ENCODE data around the gene KIF2C. TPM values are rescaled to one million over a fixed set of nuclear protein-coding genes. Genes with fewer than 3 reads are reported as not detected.

KIF2C gene
- total RNA-seq, 1 donor from 2014 or later = 26.0 TPM

- DNase-seq (ENCODE audit: low read depth, low spot score) = peak; percentile 78
These were observed 35.7 kb downstream of the KIF2C start, which contains the start of gene RPS8 for GRCh38 chr1:44775078-44775929. Gene RPS8 (plus strand): TSS chr1:44775540. CDS start chr1:44775597, 57 bp downstream.

GRCh38 chr1:44775930-44776729 is 36.5 kb downstream of the KIF2C start:
- DNase-seq (ENCODE audit: low read depth, low spot score) = no peak

GRCh38 chr1:44776730-44777068 is 37.1 kb downstream of the KIF2C start:
- no peak for DNase-seq (ENCODE audit: low read depth, low spot score)

- no peak for DNase-seq (ENCODE audit: low read depth, low spot score)
These were observed 37.9 kb downstream of the KIF2C start for GRCh38 chr1:44777547-44777946.

GRCh38 chr1:44777969-44778635 is 38.5 kb downstream of the KIF2C start:
- no peak for DNase-seq (ENCODE audit: low read depth, low spot score)

- DNase-seq (ENCODE audit: low read depth, low spot score) = no peak
These were observed 39.3 kb downstream of the KIF2C start for GRCh38 chr1:44778705-44779576.

- DNase-seq (ENCODE audit: low read depth, low spot score) = no peak
These were observed 41.0 kb downstream of the KIF2C start for GRCh38 chr1:44780583-44781121.

GRCh38 chr1:44783697-44784093 is 44.1 kb downstream of the KIF2C start:
- DNase-seq (ENCODE audit: low read depth, low spot score) = no peak

GRCh38 chr1:44784094-44785028 is 44.7 kb downstream of the KIF2C start:
- DNase-seq (ENCODE audit: low read depth, low spot score) = no peak

GRCh38 chr1:44785029-44785380 is 45.4 kb downstream of the KIF2C start:
- DNase-seq (ENCODE audit: low read depth, low spot score) = no peak

GRCh38 chr1:44785501-44786137 is 46.0 kb downstream of the KIF2C start:
- DNase-seq (ENCODE audit: low read depth, low spot score) = no peak

GRCh38 chr1:44786138-44786840 is 46.7 kb downstream of the KIF2C start:
- no peak for DNase-seq (ENCODE audit: low read depth, low spot score)

- no peak for DNase-seq (ENCODE audit: low read depth, low spot score)
These were observed 47.3 kb downstream of the KIF2C start for GRCh38 chr1:44786841-44787426.

GRCh38 chr1:44787506-44787905 is 47.9 kb downstream of the KIF2C start:
- DNase-seq (ENCODE audit: low read depth, low spot score) = no peak

- no peak for DNase-seq (ENCODE audit: low read depth, low spot score)
These were observed 48.7 kb downstream of the KIF2C start, which contains the start of gene BEST4 for GRCh38 chr1:44788120-44788860. Gene BEST4 (minus strand): TSS chr1:44788170. CDS start chr1:44787705, 465 bp downstream.

- no peak for DNase-seq (ENCODE audit: low read depth, low spot score)
These were observed 51.5 kb downstream of the KIF2C start for GRCh38 chr1:44790968-44791801.
